Mesenchymal stem cell (in vitro differentiated cells and primary cell): Measurements from ENCODE around the gene POLA1.

Experiments used
- DNase-seq: peaks from one replicate; pipeline ENCODE4 v3.0.0-alpha.2; 2013
- H2AFZ ChIP-seq: one replicate; pipeline ENCODE4 v1.6.1; 2013; ENCODE audit warnings: low read depth, mild to moderate bottlenecking, control low read depth, inconsistent platforms, low read length, moderate library complexity
- H2AK5ac ChIP-seq: 2 replicates; pipeline ENCODE4 v1.6.1; 2013; ENCODE audit warnings: low read length, moderate library complexity, mild to moderate bottlenecking, inconsistent platforms; ENCODE audit not compliant: severe bottlenecking
- H2BK120ac ChIP-seq: one replicate; pipeline ENCODE4 v1.6.1; 2013; ENCODE audit warnings: low read depth, mild to moderate bottlenecking, inconsistent platforms, low read length, moderate library complexity
- H2BK12ac ChIP-seq, 2 experiments: one replicate each; pipeline ENCODE4 v1.6.1; 2013; ENCODE audit warnings: inconsistent platforms in 2 of 2, low read length in 2 of 2, mild to moderate bottlenecking in 2 of 2, moderate library complexity in 2 of 2, control low read depth in 1 of 2
- H2BK15ac ChIP-seq: one replicate; pipeline ENCODE4 v1.6.1; 2013; ENCODE audit warnings: mild to moderate bottlenecking, low read depth, inconsistent platforms; ENCODE audit not compliant: poor library complexity, severe bottlenecking
- H2BK5ac ChIP-seq: 2 replicates; pipeline ENCODE4 v1.6.1; 2013; ENCODE audit warnings: low read depth, mild to moderate bottlenecking, low read length, control low read depth, inconsistent platforms; ENCODE audit not compliant: poor library complexity, severe bottlenecking
- H3K14ac ChIP-seq, 2 experiments: one replicate each; pipeline ENCODE4 v1.6.1; 2013; ENCODE audit warnings: inconsistent platforms in 2 of 2, low read length in 2 of 2, control low read depth in 1 of 2, mild to moderate bottlenecking in 1 of 2, moderate library complexity in 1 of 2
- H3K18ac ChIP-seq, 2 experiments: one replicate each; pipeline ENCODE4 v1.6.1; 2013; ENCODE audit warnings: inconsistent platforms in 2 of 2, low read length in 2 of 2, control low read depth in 1 of 2, low read depth in 1 of 2, mild to moderate bottlenecking in 1 of 2
- H3K23ac ChIP-seq, 2 experiments: one replicate each; pipeline ENCODE4 v1.6.1; 2013; ENCODE audit warnings: inconsistent platforms in 2 of 2, low read length in 2 of 2, mild to moderate bottlenecking in 2 of 2, moderate library complexity in 2 of 2, control low read depth in 1 of 2
- H3K27ac ChIP-seq: 2 replicates; pipeline ENCODE4 v1.5.1; 2013; ENCODE audit warnings: mild to moderate bottlenecking, moderate library complexity, low read length, control low read depth, inconsistent platforms; ENCODE audit not compliant: poor library complexity, severe bottlenecking
- H3K27me3 ChIP-seq, 2 experiments: 2 replicates each; pipeline versions ENCODE4 v1.6.1 to v1.7.0; 2013; ENCODE audit warnings: low read length in 2 of 2, mild to moderate bottlenecking in 2 of 2, moderate library complexity in 2 of 2, control low read depth in 1 of 2, inconsistent platforms in 1 of 2; ENCODE audit not compliant: control insufficient read depth in 1 of 2, insufficient read depth in 1 of 2
- H3K36me3 ChIP-seq, 2 experiments: 2 replicates each; pipeline versions ENCODE4 v1.6.1 to v1.7.0; 2013; ENCODE audit warnings: low read length in 2 of 2, control low read depth in 1 of 2, inconsistent platforms in 1 of 2, low read depth in 1 of 2, mild to moderate bottlenecking in 1 of 2; ENCODE audit not compliant: insufficient read depth in 2 of 2, control insufficient read depth in 1 of 2
- H3K4ac ChIP-seq, 2 experiments: one replicate each; pipeline ENCODE4 v1.6.1; 2013; ENCODE audit warnings: inconsistent platforms in 2 of 2, low read length in 2 of 2, mild to moderate bottlenecking in 2 of 2, moderate library complexity in 2 of 2, control low read depth in 1 of 2, low read depth in 1 of 2
- H3K4me1 ChIP-seq: 2 replicates; pipeline ENCODE4 v1.6.1; 2013; ENCODE audit warnings: low read depth, low read length, control low read depth; ENCODE audit not compliant: control insufficient read depth, insufficient read depth
- H3K4me2 ChIP-seq: 2 replicates; pipeline ENCODE4 v1.6.1; 2013; ENCODE audit warnings: low read length, mild to moderate bottlenecking, inconsistent platforms; ENCODE audit not compliant: poor library complexity, severe bottlenecking
- H3K4me3 ChIP-seq, 2 experiments: 2 replicates each; pipeline versions ENCODE4 v1.5.1 to v1.7.0; 2013; ENCODE audit warnings: low read length in 2 of 2, mild to moderate bottlenecking in 2 of 2, control low read depth in 1 of 2, low read depth in 1 of 2; ENCODE audit not compliant: insufficient read depth in 1 of 2
- H3K79me1 ChIP-seq: replicated peaks from 2 replicates; pipeline ENCODE4 v1.6.1; 2013; ENCODE audit warnings: mild to moderate bottlenecking, control low read depth, low read length, inconsistent platforms; ENCODE audit not compliant: poor library complexity, severe bottlenecking
- H3K9ac ChIP-seq: 2 replicates; pipeline ENCODE4 v1.7.0; 2013; ENCODE audit warnings: mild to moderate bottlenecking, low read length, moderate library complexity
- H3K9me3 ChIP-seq: 2 replicates; pipeline ENCODE4 v1.7.0; 2013; ENCODE audit warnings: mild to moderate bottlenecking, low read length; ENCODE audit not compliant: control insufficient read depth
- H4K8ac ChIP-seq: one replicate; pipeline ENCODE4 v1.6.1; 2013; ENCODE audit warnings: inconsistent platforms, mild to moderate bottlenecking, low read length, moderate library complexity
- H4K91ac ChIP-seq: one replicate; pipeline ENCODE4 v1.6.1; 2013; ENCODE audit warnings: mild to moderate bottlenecking, low read length, inconsistent platforms
- WGBS: methylation state at CpG from one replicate; pipeline ENCODE4 v1.1.7; 2013; ENCODE audit warnings: mixed read lengths; 5-methylcytosine and 5-hydroxymethylcytosine counted together

Gene POLA1

DNA sequence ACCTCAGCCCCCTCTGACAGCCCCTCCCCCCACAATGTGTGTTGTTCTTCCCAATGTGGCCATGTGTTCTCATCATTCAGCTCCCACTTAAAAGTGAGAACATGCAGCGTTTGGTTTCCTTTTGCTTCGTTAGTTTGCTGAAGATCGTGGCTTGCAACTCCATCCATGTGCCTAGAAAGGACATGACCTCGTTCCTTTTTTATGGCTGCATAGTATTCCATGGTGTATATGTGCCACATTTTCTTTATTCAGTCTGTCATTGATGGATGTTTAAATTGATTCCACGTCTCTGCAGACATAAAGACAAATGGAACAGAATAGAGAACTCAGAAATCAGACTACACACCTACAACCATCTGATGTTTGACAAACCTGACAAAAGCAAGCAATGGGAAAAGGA, 276.1 kb downstream of the POLA1 start:
- Histone ChIP-seq H2BK15ac (no peak overlapping the region), H3K4ac (no peak overlapping the region), H2BK12ac (no peak overlapping the region), H3K27me3 (no peaks in the 10 kb centered on the region), H3K27ac (no peak overlapping the region), H3K9me3 (no peaks in the 10 kb centered on the region), H3K79me1 (no peaks in the 10 kb centered on the region), H4K8ac (no peak overlapping the region), H2AFZ (no peak overlapping the region), H3K4me1 (no peaks in the 10 kb centered on the region), H2BK120ac (no peak overlapping the region), H3K9ac (no peak overlapping the region), H2BK5ac (no peak overlapping the region), H3K14ac (no peak overlapping the region), H3K4me3 (no peak overlapping the region), H3K36me3 (no peaks in the 10 kb centered on the region), H3K18ac (no peak overlapping the region), H3K4me2 (no peak overlapping the region), H2AK5ac (no peak overlapping the region), H3K23ac (no peak overlapping the region), H4K91ac (no peak overlapping the region)
- no peak for DNase-seq
- 92% methylated on average over 3 of the region's 5 CpGs for WGBS

DNA sequence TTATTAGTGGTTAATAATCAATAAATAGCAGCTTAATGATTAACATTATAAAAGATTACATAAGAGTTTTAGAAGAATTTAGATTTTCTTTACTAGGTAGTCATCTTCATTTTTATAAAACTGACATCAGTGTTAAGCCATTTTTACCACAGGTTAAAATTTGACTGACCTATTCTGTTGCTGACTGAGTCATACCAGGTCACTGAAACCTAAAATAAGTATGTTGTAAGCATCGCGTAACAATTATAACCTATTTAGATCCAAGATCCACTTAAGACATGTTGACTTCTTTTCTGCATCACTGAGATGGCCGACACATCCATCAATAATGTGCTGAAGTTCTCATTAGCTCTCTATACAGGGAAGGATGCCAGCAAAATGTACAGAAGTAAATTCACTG, 285.4 kb downstream of the POLA1 start:
- no peaks in the 10 kb centered on the region for H3K36me3 ChIP-seq
- H2AK5ac ChIP-seq, result no peak overlapping the region
- H2BK15ac ChIP-seq, result no peak overlapping the region
- no peak overlapping the region for H3K23ac ChIP-seq
- H3K4ac ChIP-seq, result no peak overlapping the region
- H2AFZ ChIP-seq, result no peak overlapping the region
- no peak overlapping the region for H3K18ac ChIP-seq
- no peak overlapping the region for H3K14ac ChIP-seq
- H3K27ac ChIP-seq, result no peak overlapping the region
- DNase-seq, result no peak
- no peak overlapping the region for H3K4me2 ChIP-seq
- no peak overlapping the region for H3K4me3 ChIP-seq
- peaks cover 0 to 8% of the 10 kb centered on the region in 2 experiments for H3K27me3 ChIP-seq
- H2BK120ac ChIP-seq, result no peak overlapping the region
- no peak overlapping the region for H2BK5ac ChIP-seq
- 92% methylated on average over 2 of the region's 3 CpGs for WGBS
- H3K9me3 ChIP-seq, result no peaks in the 10 kb centered on the region
- H4K91ac ChIP-seq, result no peak overlapping the region
- no peak overlapping the region for H3K9ac ChIP-seq
- no peak overlapping the region for H2BK12ac ChIP-seq
- no peaks in the 10 kb centered on the region for H3K79me1 ChIP-seq
- peaks cover 2% of the 10 kb centered on the region for H3K4me1 ChIP-seq
- H4K8ac ChIP-seq, result no peak overlapping the region

DNA sequence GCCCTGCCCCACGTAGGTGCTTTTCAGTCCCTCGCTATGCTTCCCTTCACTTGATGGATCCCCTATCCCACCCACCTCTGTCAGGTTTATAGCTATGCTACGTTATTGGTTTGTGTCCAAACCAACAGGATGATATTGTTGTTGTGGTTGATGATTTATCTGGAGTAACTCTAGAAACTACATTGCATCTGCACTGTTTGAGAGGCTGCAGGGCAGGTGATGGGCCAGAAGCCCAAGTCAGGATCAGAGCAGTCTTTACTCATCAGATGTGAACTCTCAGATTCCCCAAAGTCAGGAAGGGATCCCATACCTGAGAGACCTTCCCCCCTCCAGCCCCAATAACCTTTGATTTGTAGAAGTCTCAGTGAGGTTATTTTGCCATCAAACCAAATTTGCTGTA, 287.3 kb downstream of the POLA1 start:
- Histone ChIP-seq H3K4me1 (peaks cover 2% of the 10 kb centered on the region), H3K4me3 (no peak overlapping the region), H2AK5ac (no peak overlapping the region), H2AFZ (no peak overlapping the region), H3K79me1 (no peaks in the 10 kb centered on the region), H3K4me2 (no peak overlapping the region), H3K36me3 (no peaks in the 10 kb centered on the region), H3K23ac (no peak overlapping the region), H3K9ac (no peak overlapping the region), H2BK5ac (no peak overlapping the region), H4K91ac (no peak overlapping the region), H2BK15ac (no peak overlapping the region), H4K8ac (no peak overlapping the region), H3K9me3 (no peaks in the 10 kb centered on the region), H2BK12ac (no peak overlapping the region), H3K14ac (no peak overlapping the region), H3K27me3 (peaks cover 0 to 8% of the 10 kb centered on the region in 2 experiments), H2BK120ac (no peak overlapping the region), H3K27ac (no peak overlapping the region), H3K4ac (no peak overlapping the region), H3K18ac (no peak overlapping the region)
- 100% methylated on average over 1 of the region's 3 CpGs for WGBS
- no peak for DNase-seq

DNA sequence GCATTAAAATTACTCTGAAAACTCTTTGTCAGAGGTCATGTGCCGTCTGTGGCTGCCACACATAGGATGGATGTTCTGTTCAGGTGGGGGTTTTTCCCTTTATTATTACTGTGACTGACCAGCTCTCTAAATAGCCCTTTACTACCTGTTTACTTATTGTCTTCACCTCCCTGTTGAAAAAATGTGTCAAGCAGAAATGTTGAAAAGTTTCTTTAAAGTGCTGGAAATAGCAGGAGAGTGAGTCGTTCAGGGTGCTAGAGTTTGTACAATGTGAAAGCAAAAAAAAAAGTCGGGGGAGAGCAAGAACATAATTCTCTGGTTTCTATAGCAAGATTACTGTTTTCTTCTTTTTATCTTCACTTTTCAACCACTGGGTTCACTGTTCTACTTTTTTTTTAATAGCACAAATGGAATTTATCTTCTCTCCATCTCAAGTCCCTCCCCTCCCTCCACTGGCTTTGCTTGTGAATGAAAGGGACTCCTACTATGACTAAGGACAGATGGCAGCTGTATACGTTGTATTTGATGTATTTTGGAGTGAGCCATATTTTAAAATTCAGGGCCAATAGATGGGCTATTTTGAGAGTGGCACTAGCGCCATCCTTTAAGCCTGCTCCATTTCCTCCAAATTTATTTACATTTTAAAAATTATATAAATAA, 288.7 kb downstream of the POLA1 start:
- Histone ChIP-seq H2BK120ac (no peak overlapping the region), H2BK12ac (no peak overlapping the region), H4K91ac (no peak overlapping the region), H2BK15ac (no peak overlapping the region), H2AFZ (no peak overlapping the region), H3K9ac (no peak overlapping the region), H4K8ac (no peak overlapping the region), H3K4me3 (no peak overlapping the region), H3K4me1 (peaks cover 2% of the 10 kb centered on the region), H3K36me3 (no peaks in the 10 kb centered on the region), H2BK5ac (no peak overlapping the region), H3K14ac (no peak overlapping the region), H2AK5ac (no peak overlapping the region), H3K18ac (no peak overlapping the region), H3K9me3 (no peaks in the 10 kb centered on the region), H3K4me2 (no peak overlapping the region), H3K27me3 (peaks cover 0 to 3% of the 10 kb centered on the region in 2 experiments), H3K79me1 (no peaks in the 10 kb centered on the region), H3K4ac (no peak overlapping the region), H3K27ac (no peak overlapping the region), H3K23ac (no peak overlapping the region)
- DNase-seq, result peak; percentile 5
- no CpG with 5 or more reads among the region's 5 CpGs for WGBS
